ENCODE measurements around the gene SUSD5.

- TF ChIP-seq CTCF (IDR thresholded peaks at IDR 0.05) (no peak), POLR2A (IDR thresholded peaks at IDR 0.05) (no peak)
Observed at GRCh38 chr3:33170531-33170930, 48.1 kb downstream of the SUSD5 start.
